H9 (cell line): ENCODE measurements around the gene RNF125. TPM values are rescaled to one million over a fixed set of nuclear protein-coding genes. Genes with fewer than 3 reads are reported as not detected.

Experiments used
- DNase-seq: peaks from one replicate; pipeline ENCODE4 v3.0.0-alpha.2; 2017
- H2AFZ ChIP-seq: one replicate; pipeline ENCODE4 v1.6.1; 2013; ENCODE audit warnings: mild to moderate bottlenecking, low read length, control low read depth, moderate library complexity
- H2AK5ac ChIP-seq: 2 replicates; pipeline ENCODE4 v1.6.1; 2013; ENCODE audit warnings: low read length, control low read depth, mixed read lengths; ENCODE audit not compliant: insufficient read length
- H2BK120ac ChIP-seq: one replicate; pipeline ENCODE4 v1.6.1; 2013; ENCODE audit warnings: low read depth, mild to moderate bottlenecking, low read length, control low read depth, inconsistent platforms; ENCODE audit not compliant: poor library complexity, severe bottlenecking
- H2BK12ac ChIP-seq: 2 replicates; pipeline ENCODE4 v1.6.1; 2013; ENCODE audit warnings: low read length, control low read depth, mixed read lengths, low read depth; ENCODE audit not compliant: insufficient read length
- H2BK15ac ChIP-seq: 2 replicates; pipeline ENCODE4 v1.6.1; 2013; ENCODE audit warnings: low read depth, low read length, control low read depth
- H2BK20ac ChIP-seq: one replicate; pipeline ENCODE4 v1.6.1; 2013; ENCODE audit warnings: low read depth, mild to moderate bottlenecking, low read length, control low read depth, inconsistent platforms; ENCODE audit not compliant: poor library complexity, severe bottlenecking
- H2BK5ac ChIP-seq: 2 replicates; pipeline ENCODE4 v1.6.1; 2013; ENCODE audit warnings: low read length, control low read depth, mixed read lengths; ENCODE audit not compliant: insufficient read length
- H3K14ac ChIP-seq: 2 replicates; pipeline ENCODE4 v1.6.1; 2013; ENCODE audit warnings: low read length, control low read depth; ENCODE audit not compliant: insufficient read depth
- H3K18ac ChIP-seq: 2 replicates; pipeline ENCODE4 v1.6.1; 2013; ENCODE audit warnings: low read depth, mild to moderate bottlenecking, mixed read lengths, low read length, control low read depth; ENCODE audit not compliant: insufficient read length
- H3K23ac ChIP-seq: 2 replicates; pipeline ENCODE4 v1.6.1; 2013; ENCODE audit warnings: low read length, control low read depth, mixed read lengths, low read depth; ENCODE audit not compliant: insufficient read length
- H3K23me2 ChIP-seq: 2 replicates; pipeline ENCODE4 v1.6.1; 2013; ENCODE audit warnings: low read depth, mild to moderate bottlenecking, mixed read lengths, low read length, control low read depth; ENCODE audit not compliant: insufficient read length, poor library complexity, severe bottlenecking
- H3K27ac ChIP-seq: 2 replicates; pipeline ENCODE4 v1.5.1; 2013; ENCODE audit warnings: low read length, control low read depth, mixed read lengths, low read depth; ENCODE audit not compliant: insufficient read length
- H3K27me3 ChIP-seq: 2 replicates; pipeline ENCODE4 v1.6.1; 2013; ENCODE audit warnings: low read length, control low read depth, inconsistent platforms; ENCODE audit not compliant: insufficient read depth
- H3K4ac ChIP-seq: 2 replicates; pipeline ENCODE4 v1.6.1; 2013; ENCODE audit warnings: low read depth, mild to moderate bottlenecking, control low read depth, inconsistent platforms, low read length, moderate library complexity
- H3K4me1 ChIP-seq: 2 replicates; pipeline ENCODE4 v1.6.1; 2013; ENCODE audit warnings: low read length, control low read depth, inconsistent platforms; ENCODE audit not compliant: insufficient read depth
- H3K4me2 ChIP-seq: 2 replicates; pipeline ENCODE4 v1.6.1; 2013; ENCODE audit warnings: low read length, control low read depth, mixed read lengths; ENCODE audit not compliant: insufficient read length, insufficient read depth
- H3K56ac ChIP-seq: 2 replicates; pipeline ENCODE4 v1.6.1; 2013; ENCODE audit warnings: low read depth, mild to moderate bottlenecking, mixed read lengths, low read length, control low read depth; ENCODE audit not compliant: insufficient read length
- H3K79me1 ChIP-seq: 2 replicates; pipeline ENCODE4 v1.6.1; 2013; ENCODE audit warnings: low read depth, mild to moderate bottlenecking, moderate library complexity, low read length, control low read depth, inconsistent platforms; ENCODE audit not compliant: insufficient read depth, poor library complexity, severe bottlenecking
- H3K79me2 ChIP-seq: 2 replicates; pipeline ENCODE4 v1.6.1; 2013; ENCODE audit warnings: low read length, control low read depth, inconsistent platforms; ENCODE audit not compliant: insufficient read depth
- H3K9ac ChIP-seq: 2 replicates; pipeline ENCODE4 v1.6.1; 2013; ENCODE audit warnings: low read length, control low read depth, mixed read lengths; ENCODE audit not compliant: insufficient read length; ENCODE audit errors: extremely low read depth
- H3K9me3 ChIP-seq: one replicate; pipeline ENCODE4 v1.6.1; 2013; ENCODE audit warnings: low read depth, low read length, inconsistent platforms; ENCODE audit not compliant: control insufficient read depth
- H3T11ph ChIP-seq: one replicate; pipeline ENCODE4 v1.6.1; 2013; ENCODE audit warnings: mild to moderate bottlenecking, low read length, control low read depth, inconsistent platforms
- H4K20me1 ChIP-seq: one replicate; pipeline ENCODE4 v1.6.1; 2013; ENCODE audit not compliant: control insufficient read depth, insufficient read length, insufficient read depth
- H4K5ac ChIP-seq: 2 replicates; pipeline ENCODE4 v1.6.1; 2013; ENCODE audit warnings: low read depth, mild to moderate bottlenecking, mixed read lengths, low read length, control low read depth; ENCODE audit not compliant: insufficient read length
- H4K8ac ChIP-seq: replicated peaks from 2 replicates; pipeline ENCODE4 v1.6.1; 2013; ENCODE audit warnings: low read length, control low read depth, mixed read lengths, low read depth; ENCODE audit not compliant: insufficient read length
- H4K91ac ChIP-seq: 2 replicates; pipeline ENCODE4 v1.6.1; 2013; ENCODE audit warnings: low read depth, mild to moderate bottlenecking, moderate library complexity, mixed read lengths, low read length, control low read depth; ENCODE audit not compliant: insufficient read length
- H3K27ac Mint-ChIP-seq, 3 experiments: 2 replicates in 2 of 3; 3 replicates in 1 of 3; pipeline ENCODE4 v1.8.0; 2020 to 2021; ENCODE audit warnings: mixed read lengths in 3 of 3, mild to moderate bottlenecking in 1 of 3, moderate library complexity in 1 of 3
- H3K27me3 Mint-ChIP-seq: 2 replicates; pipeline ENCODE4 v1.8.0; 2021; ENCODE audit warnings: low read depth, mild to moderate bottlenecking, moderate library complexity, mixed read lengths
- H3K36me3 Mint-ChIP-seq, 3 experiments: 2 replicates in 2 of 3; 3 replicates in 1 of 3; pipeline ENCODE4 v1.8.0; 2020 to 2021; ENCODE audit warnings: low read depth in 3 of 3, mixed read lengths in 3 of 3; ENCODE audit not compliant: insufficient read depth in 1 of 3
- H3K4me1 Mint-ChIP-seq, 2 experiments: 2 replicates each; pipeline ENCODE4 v1.8.0; 2020; ENCODE audit warnings: mixed read lengths in 2 of 2
- H3K4me3 Mint-ChIP-seq, 2 experiments: 2 replicates in 1 of 2; 3 replicates in 1 of 2; pipeline ENCODE4 v1.8.0; 2020 to 2021; ENCODE audit warnings: mild to moderate bottlenecking in 2 of 2, mixed read lengths in 2 of 2, moderate library complexity in 1 of 2
- H3K9me3 Mint-ChIP-seq, 2 experiments: 2 replicates in 1 of 2; 3 replicates in 1 of 2; pipeline ENCODE4 v1.8.0; 2020; ENCODE audit warnings: mild to moderate bottlenecking in 2 of 2, mixed read lengths in 2 of 2, moderate library complexity in 1 of 2
- WGBS: extraction: QIAGEN DNeasy Blood & Tissue Kit; methylation state at CpG from one replicate; pipeline ENCODE4 v1.1.7; 2013; ENCODE audit warnings: missing lambda C conversion rate, low lambda C conversion rate, mixed read lengths; ENCODE audit not compliant: insufficient read length; ENCODE audit errors: extremely low coverage; 5-methylcytosine and 5-hydroxymethylcytosine counted together
- total RNA-seq: library from RNA; stranded (reverse); gene quantifications from 2 replicates; pipeline ENCODE4 v1.2.1, GENCODE V29; 2021
- TF ChIP-seq, protein P1 (sequence below): fragments of 200-600 bp; sonication (generic); conservative IDR thresholded peaks from 3 replicates; pipeline ENCODE4 v1.8.0; 2021; ENCODE audit warnings: antibody characterized with exemption, mild to moderate bottlenecking

Gene RNF125
- total RNA-seq, 1 experiment from 2014 or later, result 8.3 TPM

DNA sequence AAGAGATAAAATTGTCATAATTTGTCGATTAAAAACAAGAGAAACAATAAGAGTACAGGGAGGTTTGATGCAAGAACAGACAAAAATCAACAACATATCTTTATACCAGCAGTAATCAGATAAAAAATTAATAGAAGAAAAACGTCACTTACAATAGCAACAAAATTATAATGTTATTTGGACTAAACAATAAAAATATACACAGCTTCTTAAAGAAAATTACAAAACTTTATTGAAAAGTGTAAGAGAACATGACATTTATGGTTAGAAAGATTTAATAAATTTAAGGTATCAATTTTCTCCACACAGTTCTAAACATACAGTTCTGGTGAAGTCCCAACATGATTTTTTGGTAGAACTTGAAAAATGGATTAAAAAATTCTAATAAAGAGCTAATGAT lies 85.9 kb downstream of the RNF125 start:
- no peak overlapping the region for H4K91ac ChIP-seq
- H3K4ac ChIP-seq, result no peak overlapping the region
- H4K5ac ChIP-seq, result no peak overlapping the region
- no peak overlapping the region for H3K56ac ChIP-seq
- Mint-ChIP-seq H3K9me3 (0 out of 5 replicates have a peak, but pooled peaks cover 0 to 2% of the 10 kb centered on the region in 2 experiments), H3K36me3 (peaks cover 9 to 31% (median 22%) of the 10 kb centered on the region in 3 experiments), H3K27me3 (no peaks in the 10 kb centered on the region), H3K4me1 (no peaks in the 10 kb centered on the region), H3K4me3 (no peak overlapping the region), H3K27ac (no peak overlapping the region)
- no peak overlapping the region for H2BK120ac ChIP-seq
- H3K23ac ChIP-seq, result no peak overlapping the region
- peaks cover 23% of the 10 kb centered on the region; the same call in 1 of the 2 replicates for H3K79me2 ChIP-seq
- H3K4me1 ChIP-seq, result no peaks in the 10 kb centered on the region
- no peaks in the 10 kb centered on the region for H3K23me2 ChIP-seq
- WGBS, result no CpG with 5 or more reads among the region's 2 CpGs
- no peaks in the 10 kb centered on the region for H3K27me3 ChIP-seq
- DNase-seq, result no peak
- no peak overlapping the region for H3K27ac ChIP-seq
- H2AK5ac ChIP-seq, result no peak overlapping the region
- no peak overlapping the region for H4K8ac ChIP-seq
- no peak overlapping the region for H3K9ac ChIP-seq
- TF ChIP-seq, protein P1, sequence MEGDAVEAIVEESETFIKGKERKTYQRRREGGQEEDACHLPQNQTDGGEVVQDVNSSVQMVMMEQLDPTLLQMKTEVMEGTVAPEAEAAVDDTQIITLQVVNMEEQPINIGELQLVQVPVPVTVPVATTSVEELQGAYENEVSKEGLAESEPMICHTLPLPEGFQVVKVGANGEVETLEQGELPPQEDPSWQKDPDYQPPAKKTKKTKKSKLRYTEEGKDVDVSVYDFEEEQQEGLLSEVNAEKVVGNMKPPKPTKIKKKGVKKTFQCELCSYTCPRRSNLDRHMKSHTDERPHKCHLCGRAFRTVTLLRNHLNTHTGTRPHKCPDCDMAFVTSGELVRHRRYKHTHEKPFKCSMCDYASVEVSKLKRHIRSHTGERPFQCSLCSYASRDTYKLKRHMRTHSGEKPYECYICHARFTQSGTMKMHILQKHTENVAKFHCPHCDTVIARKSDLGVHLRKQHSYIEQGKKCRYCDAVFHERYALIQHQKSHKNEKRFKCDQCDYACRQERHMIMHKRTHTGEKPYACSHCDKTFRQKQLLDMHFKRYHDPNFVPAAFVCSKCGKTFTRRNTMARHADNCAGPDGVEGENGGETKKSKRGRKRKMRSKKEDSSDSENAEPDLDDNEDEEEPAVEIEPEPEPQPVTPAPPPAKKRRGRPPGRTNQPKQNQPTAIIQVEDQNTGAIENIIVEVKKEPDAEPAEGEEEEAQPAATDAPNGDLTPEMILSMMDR, result no peak
- no peak overlapping the region for H2BK20ac ChIP-seq
- no peak overlapping the region for H2AFZ ChIP-seq
- no peak overlapping the region for H3K14ac ChIP-seq
- H3K9me3 ChIP-seq, result no peaks in the 10 kb centered on the region
- H3T11ph ChIP-seq, result no peak overlapping the region
- H3K79me1 ChIP-seq, result peaks cover 13% of the 10 kb centered on the region
- H3K18ac ChIP-seq, result no peak overlapping the region
- H4K20me1 ChIP-seq, result no peaks in the 10 kb centered on the region
- no peak overlapping the region for H2BK15ac ChIP-seq
- H2BK5ac ChIP-seq, result no peak overlapping the region
- H3K4me2 ChIP-seq, result no peak overlapping the region
- H2BK12ac ChIP-seq, result no peak overlapping the region
